Neural crest cell (in vitro differentiated cells): ENCODE data around the gene OOSP4A. TPM values are rescaled to one million over a fixed set of nuclear protein-coding genes. Genes with fewer than 3 reads are reported as not detected.
"Not testable (repeated sequence)": the region's sequence is repeated elsewhere in the genome, so short reads cannot be mapped to it uniquely, and the experiment has no call there.

ENCODE experiments used
- DNase-seq: peaks from one replicate; pipeline ENCODE4 v3.0.0; 2021; ENCODE audit warnings: low read depth, mixed read lengths, low spot score
- H3K27ac Mint-ChIP-seq: one replicate; pipeline ENCODE4 v1.8.0; 2021; ENCODE audit warnings: mild to moderate bottlenecking, mixed read lengths; ENCODE audit not compliant: unreplicated experiment
- H3K27me3 Mint-ChIP-seq: 2 replicates; pipeline ENCODE4 v1.8.0; 2021; ENCODE audit warnings: low read depth, mild to moderate bottlenecking, mixed read lengths
- H3K36me3 Mint-ChIP-seq: 2 replicates; pipeline ENCODE4 v1.8.0; 2021; ENCODE audit warnings: low read depth, mild to moderate bottlenecking, mixed read lengths
- H3K4me1 Mint-ChIP-seq: 2 replicates; pipeline ENCODE4 v1.8.0; 2021; ENCODE audit warnings: mixed read lengths
- H3K4me3 Mint-ChIP-seq: one replicate; pipeline ENCODE4 v1.8.0; 2021; ENCODE audit warnings: mild to moderate bottlenecking, mixed read lengths
- H3K9me3 Mint-ChIP-seq: 2 replicates; pipeline ENCODE4 v1.8.0; 2021; ENCODE audit warnings: mixed read lengths
- CTCF ChIP-seq: fragments of 200-600 bp; sonication (generic); conservative IDR thresholded peaks from 2 replicates; pipeline ENCODE4 v1.5.0; 2021; ENCODE audit warnings: antibody characterized with exemption, mild to moderate bottlenecking
- total RNA-seq: library from RNA; stranded (reverse); gene quantifications from 2 replicates; pipeline ENCODE4 v1.2.1, GENCODE V29; 2021

OOSP4A gene
- total RNA-seq, 1 donor from 2014 or later, result not detected

DNA sequence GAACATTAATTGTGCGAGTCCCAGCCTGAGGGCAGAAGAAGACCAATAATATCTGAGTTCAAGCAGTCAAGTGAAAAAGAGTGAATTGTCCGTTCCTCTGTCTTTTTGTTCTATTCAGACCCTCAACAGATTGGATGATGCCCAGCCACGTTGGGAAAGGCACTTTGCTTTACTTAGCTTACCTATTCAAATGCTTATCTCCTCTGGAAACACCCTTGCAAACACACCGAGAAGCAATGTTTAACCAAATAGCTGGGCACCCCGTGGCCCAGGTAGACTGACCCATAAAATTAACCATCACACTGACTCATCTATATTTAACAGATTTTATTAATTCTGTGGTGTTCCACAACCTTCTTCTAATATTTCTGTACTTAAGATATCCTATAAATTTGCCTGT is 9.3 kb downstream of the OOSP4A start:
- Mint-ChIP-seq H3K4me1 (no peaks in the 10 kb centered on the region), H3K9me3 (no peaks in the 10 kb centered on the region), H3K36me3 (no peaks in the 10 kb centered on the region), H3K27me3 (no peaks in the 10 kb centered on the region), H3K4me3 (no peak overlapping the region), H3K27ac (no peak overlapping the region)
- DNase-seq, result no peak
- TF ChIP-seq CTCF, result no peak

DNA sequence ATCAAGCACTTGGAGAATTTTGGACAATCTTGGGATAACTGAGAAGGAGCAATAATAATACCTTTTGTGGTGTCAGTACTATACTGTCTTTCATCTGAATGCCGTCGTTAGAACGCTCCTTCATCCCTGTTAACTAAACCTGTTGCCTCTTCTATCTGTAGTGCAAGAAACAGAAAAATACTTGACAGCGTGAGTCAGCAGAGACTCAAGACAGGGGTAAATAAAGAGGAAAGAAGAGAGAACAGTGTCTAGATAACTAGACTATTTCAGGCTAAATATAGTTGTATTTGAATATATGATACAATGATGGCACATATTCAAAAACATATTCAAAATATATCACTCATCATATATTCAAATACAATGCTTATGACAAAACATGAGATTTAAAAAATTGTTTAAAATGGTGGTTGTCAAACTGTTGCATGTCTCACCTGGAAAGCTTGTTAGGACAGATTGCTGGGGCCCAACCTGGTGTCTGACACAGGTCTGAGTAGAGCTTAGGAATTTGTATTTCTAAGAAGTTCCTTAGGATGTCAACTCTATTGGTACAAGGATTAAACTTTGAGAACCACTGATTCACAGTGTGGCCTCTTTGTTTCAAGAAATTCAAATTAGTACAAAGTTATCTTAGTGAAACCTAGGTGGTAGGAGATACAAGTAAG is 17.4 kb downstream of the OOSP4A start:
- no peaks in the 10 kb centered on the region for H3K36me3 Mint-ChIP-seq
- peaks cover 22% of the 10 kb centered on the region for H3K27me3 Mint-ChIP-seq
- TF ChIP-seq CTCF, result no peak
- no peak overlapping the region for H3K4me3 Mint-ChIP-seq
- H3K9me3 Mint-ChIP-seq, result no peaks in the 10 kb centered on the region
- H3K27ac Mint-ChIP-seq, result no peak overlapping the region
- DNase-seq, result no peak
- no peaks in the 10 kb centered on the region for H3K4me1 Mint-ChIP-seq

DNA sequence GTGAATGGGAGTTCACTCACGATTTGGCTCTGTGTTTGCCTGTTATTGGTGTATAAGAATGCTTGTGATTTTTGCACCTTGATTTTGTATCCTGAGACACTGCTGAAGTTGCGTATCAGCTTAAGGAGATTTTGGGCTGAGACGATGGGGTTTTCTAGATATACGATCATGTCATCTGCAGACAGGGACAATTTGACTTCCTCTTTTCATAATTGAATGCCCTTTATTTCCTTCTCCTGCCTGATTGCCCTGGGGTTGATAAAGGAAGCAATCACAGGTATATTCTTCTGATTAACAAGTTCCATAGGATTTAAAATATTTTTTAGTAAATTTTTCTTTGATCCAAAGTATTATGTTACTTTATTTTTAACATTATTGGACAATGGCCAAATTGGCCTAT is 18.2 kb downstream of the OOSP4A start:
- H3K36me3 Mint-ChIP-seq, H3K27ac Mint-ChIP-seq, H3K4me1 Mint-ChIP-seq, H3K9me3 Mint-ChIP-seq, H3K4me3 Mint-ChIP-seq, DNase-seq: not testable (repeated sequence)
- peaks cover 22% of the 10 kb centered on the region for H3K27me3 Mint-ChIP-seq

- H3K9me3 Mint-ChIP-seq, result no peaks in the 10 kb centered on the region
- no peak for TF ChIP-seq CTCF
- H3K4me3 Mint-ChIP-seq, result no peak overlapping the region
- H3K27me3 Mint-ChIP-seq, result peaks cover 27% of the 10 kb centered on the region
- H3K4me1 Mint-ChIP-seq, result no peaks in the 10 kb centered on the region
- no peak for DNase-seq
- H3K36me3 Mint-ChIP-seq, result no peaks in the 10 kb centered on the region
- H3K27ac Mint-ChIP-seq, result no peak overlapping the region
Measured at GRCh38 chr11:59983212-59983611, 19.4 kb downstream of the OOSP4A start.

DNA sequence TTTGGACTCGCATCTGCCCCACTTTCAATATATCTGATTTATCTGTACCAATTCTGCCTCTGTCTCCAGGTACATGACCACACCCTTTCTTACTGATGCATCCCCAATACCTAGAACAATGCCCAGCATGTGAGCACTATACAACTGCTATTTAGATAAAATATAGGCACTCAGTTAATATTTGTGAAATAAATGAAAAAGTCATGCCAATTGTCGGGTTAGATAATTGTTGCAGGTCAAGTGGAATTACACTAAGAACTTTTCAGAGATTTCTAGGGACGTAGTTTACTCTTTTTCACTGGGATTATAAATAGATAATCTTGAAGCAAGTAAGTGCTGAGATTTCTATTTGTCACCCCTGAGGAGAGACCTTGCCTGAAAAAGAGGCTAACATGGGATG is 20.5 kb downstream of the OOSP4A start:
- peaks cover 6% of the 10 kb centered on the region for H3K9me3 Mint-ChIP-seq
- TF ChIP-seq CTCF, result no peak

GRCh38 chr11:59990421-59990820 is 26.6 kb downstream of the OOSP4A start:
- H3K4me3 Mint-ChIP-seq, result no peak overlapping the region
- no peak for TF ChIP-seq CTCF
- DNase-seq, result no peak
- peaks cover 14% of the 10 kb centered on the region for H3K27me3 Mint-ChIP-seq
- H3K36me3 Mint-ChIP-seq, result no peaks in the 10 kb centered on the region
- no peak overlapping the region for H3K27ac Mint-ChIP-seq
- H3K4me1 Mint-ChIP-seq, result no peaks in the 10 kb centered on the region
- H3K9me3 Mint-ChIP-seq, result peaks cover 20% of the 10 kb centered on the region

More for the DNA sequence above, 20.5 kb downstream of the OOSP4A start:
- no peak for DNase-seq
- Mint-ChIP-seq H3K27ac (no peak overlapping the region), H3K4me3 (no peak overlapping the region), H3K36me3 (no peaks in the 10 kb centered on the region), H3K4me1 (no peaks in the 10 kb centered on the region), H3K27me3 (peaks cover 27% of the 10 kb centered on the region)
